ENCODE results near the gene MMP17. TPM values are rescaled to one million over a fixed set of nuclear protein-coding genes. Genes with fewer than 3 reads are reported as not detected.
A peak's percentile ranks its signal among the peaks of the same experiment; 100 is the strongest.

Gene MMP17
- total RNA-seq, 2 experiments from 2014 or later, result not detected

GRCh38 chr12:131825146-131825892, 2.9 kb upstream of the MMP17 start:
- no peaks in the 10 kb centered on the region for H3K9me3 Mint-ChIP-seq (ENCODE audit: insufficient read depth)
- H3K4me3 Mint-ChIP-seq, result no peak overlapping the region
- H3K36me3 Mint-ChIP-seq (ENCODE audit: low read depth), result no peaks in the 10 kb centered on the region
- no peak overlapping the region for H3K27ac Mint-ChIP-seq
- ATAC-seq (no peak), DNase-seq (no peak)
- CTCF ChIA-PET, result interaction anchor here (0.7 kb wide), 1 partner anchor 13 kb away, joined by 3 read pairs; no protein-coding TSS in a partner anchor
- H3K27me3 Mint-ChIP-seq (ENCODE audit: low read depth), result peaks cover 25% of the 10 kb centered on the region
- POLR2A ChIA-PET, result no interaction called here
- H3K4me1 Mint-ChIP-seq (ENCODE audit: low read depth), result peaks cover 5% of the 10 kb centered on the region

GRCh38 chr12:131826097-131826928, 1.9 kb upstream of the MMP17 start:
- Mint-ChIP-seq H3K27me3 (ENCODE audit: low read depth) (peaks cover 31% of the 10 kb centered on the region), H3K27ac (no peak overlapping the region), H3K9me3 (ENCODE audit: insufficient read depth) (no peaks in the 10 kb centered on the region), H3K4me3 (no peak overlapping the region), H3K4me1 (ENCODE audit: low read depth) (peaks cover 11% of the 10 kb centered on the region), H3K36me3 (ENCODE audit: low read depth) (no peaks in the 10 kb centered on the region)
- ChIA-PET CTCF (interaction anchor here (0.7 kb wide), 2 partner anchors 12 to 722 kb away, joined by 3 read pairs; no protein-coding TSS in a partner anchor), POLR2A (no interaction called here)
- DNase-seq, result no peak
- ATAC-seq, result no peak

GRCh38 chr12:131828671-131829355, 620 bp downstream of the MMP17 start:
- peaks cover 39% of the 10 kb centered on the region for H3K27me3 Mint-ChIP-seq (ENCODE audit: low read depth)
- peaks cover 11% of the 10 kb centered on the region for H3K4me1 Mint-ChIP-seq (ENCODE audit: low read depth)
- DNase-seq, result no peak
- no peak overlapping the region for H3K4me3 Mint-ChIP-seq
- ChIA-PET CTCF (interaction anchor here (0.6 to 3.1 kb wide), 3 partner anchors 482 to 725 kb away, joined by 3 to 9 read pairs (median 8); no protein-coding TSS in a partner anchor), POLR2A (no interaction called here)
- no peak overlapping the region for H3K27ac Mint-ChIP-seq
- no peaks in the 10 kb centered on the region for H3K36me3 Mint-ChIP-seq (ENCODE audit: low read depth)
- peak; percentile 21 for ATAC-seq
- H3K9me3 Mint-ChIP-seq (ENCODE audit: insufficient read depth), result no peaks in the 10 kb centered on the region

GRCh38 chr12:131829356-131829747, 1.2 kb downstream of the MMP17 start:
- CTCF ChIA-PET, result interaction anchor here (0.6 to 3.1 kb wide), 3 partner anchors 481 to 725 kb away, joined by 3 to 9 read pairs (median 8); no protein-coding TSS in a partner anchor
- DNase-seq (no peak), ATAC-seq (no peak)
- Mint-ChIP-seq H3K9me3 (ENCODE audit: insufficient read depth) (no peaks in the 10 kb centered on the region), H3K27me3 (ENCODE audit: low read depth) (peaks cover 39% of the 10 kb centered on the region), H3K27ac (no peak overlapping the region), H3K4me1 (ENCODE audit: low read depth) (peaks cover 11% of the 10 kb centered on the region), H3K36me3 (ENCODE audit: low read depth) (no peaks in the 10 kb centered on the region), H3K4me3 (peak overlapping the region; percentile 38)
- POLR2A ChIA-PET, result no interaction called here

- peaks cover 39% of the 10 kb centered on the region for H3K27me3 Mint-ChIP-seq (ENCODE audit: low read depth)
- CTCF ChIA-PET, result interaction anchor here (1.9 to 3.1 kb wide), 2 partner anchors 724 to 726 kb away, joined by 8 to 9 read pairs; no protein-coding TSS in a partner anchor
- no peak for DNase-seq
Measured at GRCh38 chr12:131829791-131830334, 1.7 kb downstream of the MMP17 start.

GRCh38 chr12:131830335-131830913, 2.2 kb downstream of the MMP17 start:
- no peak overlapping the region for H3K27ac Mint-ChIP-seq
- peaks cover 39% of the 10 kb centered on the region for H3K27me3 Mint-ChIP-seq (ENCODE audit: low read depth)
- CTCF ChIA-PET, result interaction anchor here (0.7 to 3.1 kb wide), 3 partner anchors 75 to 726 kb away, joined by 3 to 9 read pairs (median 8); no protein-coding TSS in a partner anchor
- H3K4me1 Mint-ChIP-seq (ENCODE audit: low read depth), result peaks cover 11% of the 10 kb centered on the region
- DNase-seq, result no peak
- POLR2A ChIA-PET, result interaction anchor here (0.5 kb wide), 1 partner anchor 16 kb away, joined by 3 read pairs; no protein-coding TSS in a partner anchor
- no peaks in the 10 kb centered on the region for H3K36me3 Mint-ChIP-seq (ENCODE audit: low read depth)
- H3K9me3 Mint-ChIP-seq (ENCODE audit: insufficient read depth), result no peaks in the 10 kb centered on the region
- peak; percentile 24 for ATAC-seq
- no peak overlapping the region for H3K4me3 Mint-ChIP-seq

More at GRCh38 chr12:131829791-131830334, 1.7 kb downstream of the MMP17 start:
- POLR2A ChIA-PET, result no interaction called here
- Mint-ChIP-seq H3K27ac (no peak overlapping the region), H3K4me3 (peak overlapping the region; percentile 38), H3K36me3 (ENCODE audit: low read depth) (no peaks in the 10 kb centered on the region), H3K4me1 (ENCODE audit: low read depth) (peaks cover 11% of the 10 kb centered on the region), H3K9me3 (ENCODE audit: insufficient read depth) (no peaks in the 10 kb centered on the region)
- ATAC-seq, result no peak

- Mint-ChIP-seq H3K4me1 (ENCODE audit: low read depth) (peaks cover 11% of the 10 kb centered on the region), H3K4me3 (peak overlapping the region; percentile 8), H3K27me3 (ENCODE audit: low read depth) (peaks cover 37% of the 10 kb centered on the region), H3K36me3 (ENCODE audit: low read depth) (no peaks in the 10 kb centered on the region), H3K27ac (no peak overlapping the region), H3K9me3 (ENCODE audit: insufficient read depth) (no peaks in the 10 kb centered on the region)
- DNase-seq (no peak), ATAC-seq (peak; percentile 32)
- ChIA-PET CTCF (interaction anchor here (0.7 to 3.1 kb wide), 3 partner anchors 76 to 727 kb away, joined by 3 to 9 read pairs (median 8); no protein-coding TSS in a partner anchor), POLR2A (interaction anchor here (0.5 kb wide), 1 partner anchor 17 kb away, joined by 3 read pairs; no protein-coding TSS in a partner anchor)
Measured at GRCh38 chr12:131830914-131831571, 2.9 kb downstream of the MMP17 start.

- peaks cover 31% of the 10 kb centered on the region for H3K27me3 Mint-ChIP-seq (ENCODE audit: low read depth)
- DNase-seq (no peak), ATAC-seq (no peak)
- ChIA-PET POLR2A (no interaction called here), CTCF (interaction anchor here (3.1 kb wide), 1 partner anchor 727 kb away, joined by 8 read pairs; no protein-coding TSS in a partner anchor)
- no peaks in the 10 kb centered on the region for H3K9me3 Mint-ChIP-seq (ENCODE audit: insufficient read depth)
- no peak overlapping the region for H3K4me3 Mint-ChIP-seq
- peaks cover 11% of the 10 kb centered on the region for H3K4me1 Mint-ChIP-seq (ENCODE audit: low read depth)
- H3K36me3 Mint-ChIP-seq (ENCODE audit: low read depth), result no peaks in the 10 kb centered on the region
- no peak overlapping the region for H3K27ac Mint-ChIP-seq
Measured at GRCh38 chr12:131831635-131832041, 3.4 kb downstream of the MMP17 start.

GRCh38 chr12:131832321-131833231, 4.4 kb downstream of the MMP17 start:
- POLR2A ChIA-PET, result no interaction called here
- H3K9me3 Mint-ChIP-seq (ENCODE audit: insufficient read depth), result no peaks in the 10 kb centered on the region
- CTCF ChIA-PET, result no interaction called here
- H3K27ac Mint-ChIP-seq, result no peak overlapping the region
- DNase-seq (no peak), ATAC-seq (no peak)
- H3K4me1 Mint-ChIP-seq (ENCODE audit: low read depth), result peaks cover 11% of the 10 kb centered on the region
- peaks cover 23% of the 10 kb centered on the region for H3K27me3 Mint-ChIP-seq (ENCODE audit: low read depth)
- H3K36me3 Mint-ChIP-seq (ENCODE audit: low read depth), result no peaks in the 10 kb centered on the region
- H3K4me3 Mint-ChIP-seq, result no peak overlapping the region

All from activated CD8-positive, alpha-beta T cell treated with anti-CD3 and anti-CD28 coated beads, Interleukin-2, amount 10 ng/mL, durations not matched to agents 7 days and 5 days (primary cell).